Liver (tissue), 9 donors: ENCODE measurements around the gene PARD6B. TPM values are rescaled to one million over a fixed set of nuclear protein-coding genes. Genes with fewer than 3 reads are reported as not detected.

Experiments
- DNase-seq: peaks from one replicate; pipeline ENCODE4 v3.0.0-alpha.2; 2017; ENCODE audit warnings: low spot score
- H3K27ac ChIP-seq, 2 donors: one replicate each; pipeline ENCODE4 v1.7.0; 2013; ENCODE audit warnings: inconsistent platforms in 2 of 2, low read length in 2 of 2, control low read depth in 1 of 2, low read depth in 1 of 2, mild to moderate bottlenecking in 1 of 2
- H3K27me3 ChIP-seq, 4 donors: one replicate each; pipeline versions ENCODE4 v1.6.1 to v1.7.0; 2013; ENCODE audit warnings: low read length in 3 of 4, inconsistent platforms in 1 of 4, mild to moderate bottlenecking in 1 of 4, moderate library complexity in 1 of 4; ENCODE audit not compliant: control insufficient read depth in 4 of 4, insufficient read depth in 4 of 4
- H3K36me3 ChIP-seq, 4 donors: one replicate each; pipeline versions ENCODE4 v1.6.1 to v1.7.0; 2013; ENCODE audit warnings: low read length in 3 of 4, mild to moderate bottlenecking in 3 of 4, low read depth in 1 of 4, moderate library complexity in 1 of 4; ENCODE audit not compliant: control insufficient read depth in 4 of 4, insufficient read depth in 3 of 4
- H3K4me1 ChIP-seq, 4 donors: one replicate each; pipeline versions ENCODE4 v1.6.1 to v1.7.0; 2013; ENCODE audit warnings: low read length in 3 of 4, mild to moderate bottlenecking in 3 of 4, moderate library complexity in 1 of 4; ENCODE audit not compliant: control insufficient read depth in 4 of 4, insufficient read depth in 4 of 4
- H3K4me3 ChIP-seq, 3 donors: one replicate each; pipeline versions ENCODE4 v1.6.1 to v1.7.0; 2013; ENCODE audit warnings: low read length in 3 of 3, control low read depth in 1 of 3, low read depth in 1 of 3, mild to moderate bottlenecking in 1 of 3
- H3K9ac ChIP-seq, 2 donors: one replicate each; pipeline ENCODE4 v1.7.0; 2013; ENCODE audit warnings: low read length in 2 of 2, mild to moderate bottlenecking in 2 of 2, moderate library complexity in 2 of 2, control low read depth in 1 of 2, low read depth in 1 of 2
- H3K9me3 ChIP-seq, 4 donors: one replicate each; pipeline versions ENCODE4 v1.6.1 to v1.7.0; 2013; ENCODE audit warnings: low read length in 3 of 4; ENCODE audit not compliant: control insufficient read depth in 4 of 4
- CTCF ChIP-seq: fragments of 150-350 bp; IDR thresholded peaks from 2 replicates; pipeline ENCODE4 v1.5.1; 2017; ENCODE audit warnings: improper control_type of control experiment, low read depth, low read length; ENCODE audit not compliant: missing input control
- FOXA1 ChIP-seq: IDR thresholded peaks from 2 replicates; pipeline ENCODE4 v1.6.1; 2016; ENCODE audit warnings: antibody characterized with exemption
- FOXA2 ChIP-seq: IDR thresholded peaks from 2 replicates; pipeline ENCODE4 v1.6.1; 2016; ENCODE audit warnings: antibody characterized with exemption
- HNF4A ChIP-seq, 2 donors: conservative IDR thresholded peaks; 2 replicates each; pipeline ENCODE4 v1.6.1; 2016; ENCODE audit warnings: antibody characterized with exemption in 2 of 2, mild to moderate bottlenecking in 2 of 2
- HNF4G ChIP-seq: IDR thresholded peaks from 2 replicates; pipeline ENCODE4 v1.6.1; 2016; ENCODE audit warnings: antibody characterized with exemption
- JUND ChIP-seq, 2 donors: IDR thresholded peaks; 2 replicates each; pipeline ENCODE4 v1.6.1; 2016; ENCODE audit warnings: antibody characterized with exemption in 2 of 2
- MAX ChIP-seq: IDR thresholded peaks from 2 replicates; pipeline ENCODE4 v1.6.1; 2016; ENCODE audit warnings: antibody characterized with exemption
- RAD21 ChIP-seq, 2 donors: IDR thresholded peaks; 2 replicates each; pipeline ENCODE4 v1.6.1; 2016; ENCODE audit warnings: antibody characterized with exemption in 2 of 2, mild to moderate bottlenecking in 2 of 2
- REST ChIP-seq: IDR thresholded peaks from 2 replicates; pipeline ENCODE4 v1.6.1; 2016; ENCODE audit warnings: antibody characterized with exemption, mild to moderate bottlenecking
- SP1 ChIP-seq: IDR thresholded peaks from 2 replicates; pipeline ENCODE4 v1.6.1; 2018; ENCODE audit warnings: antibody characterized with exemption, mild to moderate bottlenecking
- ZBTB33 ChIP-seq: IDR thresholded peaks from 2 replicates; pipeline ENCODE4 v1.6.1; 2016; ENCODE audit warnings: antibody characterized with exemption
- WGBS: extraction: QIAGEN DNeasy Blood & Tissue Kit; methylation state at CpG from one replicate; pipeline ENCODE4 v1.1.7; 2013; 5-methylcytosine and 5-hydroxymethylcytosine counted together
- polyA plus RNA-seq, 2 donors: library from polyadenylated mRNA; stranded (reverse) in 1 of 2; unstranded in 1 of 2; fragments of 200-250 nt in 1 of 2; fragments of >200 nt in 1 of 2; fragmentation: Nextera tagmentation in 1 of 2; extraction: Ambion mirVana in 1 of 2; gene quantifications; one replicate each; pipeline versions ENCODE4 v1.2.1 to v1.2.3, GENCODE V29; 2013 to 2015
- total RNA-seq, 2 donors: library from RNA; depleted of rRNA; stranded (reverse); fragments of >200 nt; gene quantifications; one replicate each; pipeline ENCODE4 v1.2.3, GENCODE V29; 2014
- donor health status: healthy.
- donor health status: healthy.
- donor health status: healthy.
- donor health status: healthy.
- donor health status: healthy.

PARD6B gene
- total and polyA plus RNA-seq, 4 donors, result 1.2 to 8.8 (median 5.9) TPM

GRCh38 chr20:50759678-50760077 lies 28.3 kb downstream of the PARD6B start:
- WGBS, result 84% methylated on average over 5 of the region's 5 CpGs
- DNase-seq, result no peak
- no peak overlapping the region for H3K27ac ChIP-seq

GRCh38 chr20:50762045-50762422 lies 30.7 kb downstream of the PARD6B start:
- H3K27me3 ChIP-seq, result no peaks in the 10 kb centered on the region
- peak overlapping the region; percentile 58 to 76 for H3K27ac ChIP-seq
- whole genome bisulfite sequencing, result 77% methylated on average over 6 of the region's 6 CpGs
- no peak for DNase-seq
- no peaks in the 10 kb centered on the region for H3K9me3 ChIP-seq
- H3K4me3 ChIP-seq, result no peak overlapping the region
- H3K36me3 ChIP-seq, result no peaks in the 10 kb centered on the region
- no peak for TF ChIP-seq HNF4G
- no peak for TF ChIP-seq CTCF
- no peak for TF ChIP-seq FOXA1
- no peak for TF ChIP-seq REST
- TF ChIP-seq HNF4A (conservative IDR thresholded peaks at IDR 0.05), result no peak
- peaks cover 2 to 19% (median 15%) of the 10 kb centered on the region in 4 donors for H3K4me1 ChIP-seq
- no peak overlapping the region for H3K9ac ChIP-seq

More at GRCh38 chr20:50759678-50760077, 28.3 kb downstream of the PARD6B start:
- Histone ChIP-seq H3K9ac (no peak overlapping the region), H3K4me1 (peaks cover 2 to 19% (median 15%) of the 10 kb centered on the region in 4 donors), H3K9me3 (no peaks in the 10 kb centered on the region), H3K36me3 (no peaks in the 10 kb centered on the region), H3K27me3 (no peaks in the 10 kb centered on the region), H3K4me3 (no peak overlapping the region)
- TF ChIP-seq RAD21 (IDR thresholded peaks at IDR 0.05) (no peak), JUND (IDR thresholded peaks at IDR 0.05) (no peak), HNF4A (conservative IDR thresholded peaks at IDR 0.05) (no peak), MAX (no peak), FOXA2 (no peak), ZBTB33 (no peak), SP1 (no peak)
